ENCODE data around the gene CYB5A. TPM values are rescaled to one million over a fixed set of nuclear protein-coding genes. Genes with fewer than 3 reads are reported as not detected.

CYB5A gene
- total RNA-seq, 6 experiments from 2014 or later = 60.4 to 83.3 (median 69.1) TPM

DNA sequence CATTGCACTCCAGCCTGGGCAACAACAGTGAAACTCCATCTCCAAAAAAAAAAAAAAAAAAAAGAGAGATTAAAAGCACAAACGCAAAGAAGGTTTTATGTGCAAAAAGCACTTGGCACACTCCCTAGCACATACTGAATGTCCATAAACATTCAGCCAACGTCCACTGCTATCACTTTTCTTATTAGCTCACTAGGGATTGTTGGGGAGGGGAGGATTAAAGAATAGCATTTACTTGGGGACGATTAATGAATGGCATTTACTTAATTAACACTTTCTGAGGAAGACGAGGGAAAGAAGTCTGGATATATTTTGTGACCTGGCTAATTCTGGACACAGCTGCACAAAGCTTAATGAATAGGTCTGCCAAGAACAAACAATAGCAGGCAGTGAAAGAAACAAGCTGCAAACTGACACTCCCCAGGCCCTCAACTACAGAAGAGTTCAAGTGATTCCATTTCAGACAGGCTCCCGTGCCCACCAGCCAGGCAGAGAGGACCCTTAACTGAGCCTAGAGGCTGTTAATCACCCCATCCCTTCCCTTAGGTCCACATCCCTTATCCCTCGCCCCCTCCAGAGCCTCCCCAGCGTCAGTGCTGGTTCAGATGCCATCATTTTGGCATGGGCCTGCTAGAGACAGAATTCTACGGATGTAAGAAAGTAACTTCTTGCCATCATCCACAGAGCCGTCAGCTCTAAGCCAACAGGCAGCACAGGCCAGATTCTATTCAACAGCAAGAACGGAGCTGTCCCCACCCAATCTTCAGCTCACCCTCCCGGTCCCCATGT, 7.4 kb downstream of the CYB5A start:
- no peaks in the 10 kb centered on the region for H3K9me3 Mint-ChIP-seq
- no peak overlapping the region for H3K27ac Mint-ChIP-seq
- TF ChIP-seq CTCF (IDR thresholded peaks at IDR 0.05) = no peak
- no peaks in the 10 kb centered on the region for H3K36me3 Mint-ChIP-seq (ENCODE audit: low read depth)
- peaks cover 64% of the 10 kb centered on the region for H3K4me1 Mint-ChIP-seq (ENCODE audit: low read depth)
- no peak overlapping the region for H3K4me3 Mint-ChIP-seq
- H3K27me3 Mint-ChIP-seq (ENCODE audit: insufficient read depth) = peaks cover 2% of the 10 kb centered on the region; the same call in 1 of the 2 replicates
- no peak for DNase-seq

DNA sequence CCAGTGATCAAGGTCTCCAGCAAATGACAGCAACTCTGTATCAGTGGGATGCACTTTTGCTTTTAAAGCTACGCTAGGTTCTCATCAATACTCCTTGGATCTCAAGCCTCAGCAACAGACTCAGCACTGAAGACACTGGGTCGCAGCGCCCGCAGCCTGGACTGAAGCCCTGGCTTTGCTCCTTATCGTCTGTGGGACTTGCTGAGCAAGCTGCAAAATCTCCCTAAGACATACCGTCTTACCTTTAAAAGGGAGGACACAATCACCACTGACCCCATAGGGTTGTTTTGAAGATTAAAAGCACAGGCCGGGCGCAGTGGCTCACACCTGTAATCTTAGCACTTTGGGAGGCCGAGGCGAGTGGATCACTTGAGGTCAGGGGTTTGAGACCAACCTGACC, 8.1 kb downstream of the CYB5A start:
- H3K27ac Mint-ChIP-seq = no peak overlapping the region
- no peaks in the 10 kb centered on the region for H3K36me3 Mint-ChIP-seq (ENCODE audit: low read depth)
- DNase-seq = no peak
- no peak overlapping the region for H3K4me3 Mint-ChIP-seq
- peaks cover 57% of the 10 kb centered on the region for H3K4me1 Mint-ChIP-seq (ENCODE audit: low read depth)
- peaks cover 2% of the 10 kb centered on the region; the same call in 1 of the 2 replicates for H3K27me3 Mint-ChIP-seq (ENCODE audit: insufficient read depth)
- TF ChIP-seq CTCF (IDR thresholded peaks at IDR 0.05) = no peak
- no peaks in the 10 kb centered on the region for H3K9me3 Mint-ChIP-seq

DNA sequence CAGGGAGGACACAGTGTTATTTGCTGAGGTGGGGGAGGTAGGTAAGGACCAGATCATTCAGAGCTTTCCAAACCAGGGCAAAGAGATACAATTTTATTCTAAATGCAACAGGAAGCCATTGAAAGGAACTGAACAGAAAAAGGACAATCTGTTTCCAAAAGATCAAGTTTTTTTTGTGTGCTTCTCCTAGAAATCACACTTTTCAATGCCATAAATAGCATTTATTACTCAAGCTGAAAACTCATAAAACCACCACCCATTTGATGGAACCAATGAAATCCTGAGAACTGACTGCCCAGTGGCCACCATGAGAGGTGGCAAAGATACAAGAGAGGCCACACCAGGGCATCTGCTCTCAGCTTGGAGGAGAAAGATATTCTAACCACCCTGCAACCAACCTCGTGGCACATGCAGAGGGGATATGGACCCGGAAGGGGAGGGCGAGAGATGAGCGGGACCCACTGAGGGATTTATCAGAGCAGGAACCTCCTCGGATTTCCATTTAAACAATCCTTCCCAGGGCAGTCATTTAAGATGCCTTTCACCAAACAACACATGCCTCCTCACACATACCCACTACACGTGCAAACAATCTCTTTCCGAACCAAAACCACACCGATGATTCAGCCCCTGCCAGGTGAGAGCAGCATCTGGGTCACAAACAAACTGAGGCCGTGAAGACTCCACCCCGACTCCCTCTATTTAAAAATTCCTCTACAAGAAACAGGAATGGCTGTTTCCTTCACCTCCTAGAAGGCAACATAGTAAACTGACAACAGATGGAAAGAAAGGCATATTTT, 8.8 kb downstream of the CYB5A start:
- Mint-ChIP-seq H3K4me1 (ENCODE audit: low read depth) (peaks cover 50% of the 10 kb centered on the region), H3K9me3 (no peaks in the 10 kb centered on the region), H3K27ac (no peak overlapping the region), H3K4me3 (no peak overlapping the region), H3K27me3 (ENCODE audit: insufficient read depth) (peaks cover 2% of the 10 kb centered on the region; the same call in 1 of the 2 replicates), H3K36me3 (ENCODE audit: low read depth) (no peaks in the 10 kb centered on the region)
- TF ChIP-seq CTCF (IDR thresholded peaks at IDR 0.05) = no peak
- DNase-seq = no peak

GRCh38 chr18:74281980-74282754, 9.6 kb downstream of the CYB5A start:
- no peak for TF ChIP-seq CTCF (IDR thresholded peaks at IDR 0.05)
- Mint-ChIP-seq H3K9me3 (no peaks in the 10 kb centered on the region), H3K4me1 (ENCODE audit: low read depth) (peaks cover 44% of the 10 kb centered on the region), H3K36me3 (ENCODE audit: low read depth) (no peaks in the 10 kb centered on the region), H3K4me3 (no peak overlapping the region), H3K27me3 (ENCODE audit: insufficient read depth) (peaks cover 2% of the 10 kb centered on the region; the same call in 1 of the 2 replicates), H3K27ac (no peak overlapping the region)
- no peak for DNase-seq

Measured in HFFc6 (cell line).